Measurements from ENCODE around the gene TEX14.

DNA sequence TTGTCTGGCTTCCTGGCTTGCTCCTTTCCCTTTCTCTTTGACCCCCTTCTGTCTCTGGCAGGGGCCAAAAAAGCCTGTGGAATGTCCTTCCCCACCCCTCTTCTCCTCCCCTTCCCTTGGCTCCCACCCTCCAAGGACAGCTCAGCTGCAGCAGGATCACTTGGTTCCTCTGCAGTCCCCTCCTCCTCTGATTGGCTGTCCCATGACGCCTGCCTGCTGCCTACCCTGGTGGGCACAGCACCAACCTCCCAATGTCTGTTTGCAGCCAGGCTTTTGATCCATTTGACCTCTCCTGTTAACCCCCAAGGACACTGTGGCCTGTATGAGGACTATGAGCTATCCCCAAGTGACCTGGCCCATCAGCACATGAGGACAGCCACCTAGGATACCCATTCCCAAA is 162.6 kb downstream of the TEX14 start:
- TF ChIP-seq CTCF (IDR thresholded peaks at IDR 0.05) (no peak), POLR2A (IDR thresholded peaks at IDR 0.05) (no peak), POLR2AphosphoS5 (IDR thresholded peaks at IDR 0.05) (no peak)

Measured in breast epithelium (tissue), 3 donors.